Transverse colon (tissue), 4 donors: ENCODE data around the gene E2F2. TPM values are rescaled to one million over a fixed set of nuclear protein-coding genes. Genes with fewer than 3 reads are reported as not detected.

Experiments
- DNase-seq: peaks from one replicate; pipeline ENCODE4 v3.0.0-alpha.2; 2019
- H3K27ac ChIP-seq, 4 donors: fragments of 200-600 bp; sonication (generic); 2 replicates each; pipeline ENCODE4 v1.5.1; 2016 to 2018; ENCODE audit warnings: inconsistent platforms in 4 of 4
- H3K27me3 ChIP-seq: fragments of 200-600 bp; sonication (generic); 2 replicates; pipeline ENCODE4 v1.5.1; 2017; ENCODE audit warnings: inconsistent platforms
- H3K36me3 ChIP-seq, 4 donors: fragments of 200-600 bp; sonication (generic); 2 replicates each; pipeline ENCODE4 v1.5.1; 2017 to 2019; ENCODE audit warnings: inconsistent platforms in 4 of 4
- H3K4me1 ChIP-seq, 4 donors: fragments of 200-600 bp; sonication (generic); 2 replicates each; pipeline ENCODE4 v1.5.1; 2017 to 2020; ENCODE audit warnings: inconsistent platforms in 4 of 4
- H3K4me3 ChIP-seq, 4 donors: fragments of 200-600 bp; sonication (generic); 1 replicate in 1 of 4; 2 replicates in 3 of 4; pipeline versions ENCODE4 v1.5.1 to v1.6.1; 2017 to 2019; ENCODE audit warnings: inconsistent platforms in 4 of 4
- H3K9me3 ChIP-seq, 2 donors: fragments of 200-600 bp; sonication (generic); 2 replicates each; pipeline ENCODE4 v1.5.1; 2017 to 2019; ENCODE audit warnings: inconsistent platforms in 2 of 2
- CTCF ChIP-seq, 5 experiments: fragments of 200-600 bp in 3 of 5; fragments of 450-650 bp in 2 of 5; sonication (generic) in 3 of 5; IDR thresholded peaks; 1 replicate in 2 of 5; 2 replicates in 3 of 5; pipeline ENCODE4 v1.5.1; 2016 to 2017; ENCODE audit warnings: antibody characterized with exemption in 5 of 5, inconsistent platforms in 3 of 5, mild to moderate bottlenecking in 2 of 5, moderate library complexity in 1 of 5
- EP300 ChIP-seq: sonication (generic); formaldehyde crosslinking; IDR thresholded peaks from one replicate; pipeline ENCODE4 v1.6.1; 2017; ENCODE audit warnings: antibody characterized with exemption, low read depth
- POLR2A ChIP-seq: fragments of 450-650 bp; IDR thresholded peaks from one replicate; pipeline ENCODE4 v1.6.1; 2016; ENCODE audit warnings: antibody characterized with exemption, mild to moderate bottlenecking, moderate library complexity
- POLR2AphosphoS5 ChIP-seq, 3 donors: sonication (generic); formaldehyde crosslinking; IDR thresholded peaks; one replicate each; pipeline ENCODE4 v1.6.1; 2016; ENCODE audit warnings: antibody characterized with exemption in 3 of 3
- WGBS, 2 donors: methylation state at CpG; one replicate each; pipeline ENCODE4 v1.1.5; 2018; ENCODE audit warnings: low coverage in 1 of 2; 5-methylcytosine and 5-hydroxymethylcytosine counted together
- in situ Hi-C, 4 donors: fragments of 200-750 bp; cut with MboI; loops; one replicate each; pipeline versions ENCODE4 v1.15.0 to v1.15.1; 2017; ENCODE audit warnings: low sequenced_read_pairs in 3 of 4, low pct_ligation_motif_present in 1 of 4, low pct_unique_long_range_greater_than_20kb in 1 of 4
- intact Hi-C: fragments of 100-400 bp; cut with DNase I; formaldehyde crosslinking; loops from one replicate; pipeline ENCODE4 v1.15.1; 2023; ENCODE audit warnings: low total_unique reads
- total RNA-seq, 4 donors: library from RNA; depleted of rRNA; stranded (reverse); fragments of >200 nt; gene quantifications; one replicate each; pipeline ENCODE4 v1.1.0, GENCODE V29; 2016

E2F2 gene
- total RNA-seq, 4 donors from 2014 or later: 6.7 to 11.6 (median 8.9) TPM

- H3K36me3 ChIP-seq: no peaks in the 10 kb centered on the region
- H3K27ac ChIP-seq: no peak overlapping the region
- no peaks in the 10 kb centered on the region for H3K27me3 ChIP-seq
- H3K4me1 ChIP-seq: peaks cover 0 to 10% (median 8%) of the 10 kb centered on the region in 4 donors
- H3K9me3 ChIP-seq: no peaks in the 10 kb centered on the region
- no peak overlapping the region for H3K4me3 ChIP-seq
- in situ Hi-C loops (no loop called here), intact Hi-C loops (no loop called here)
- TF ChIP-seq POLR2AphosphoS5 (IDR thresholded peaks at IDR 0.05) (no peak), CTCF (IDR thresholded peaks at IDR 0.05) (no peak)
- whole genome bisulfite sequencing, 2 donors: 62% methylated on average over 6 of the region's 6 CpGs; no CpG with 5 or more reads in 1 of the 2 donors
- no peak for DNase-seq
Observed at GRCh38 chr1:23475134-23475628, 55.9 kb downstream of the E2F2 start.

GRCh38 chr1:23473037-23473800, 57.8 kb downstream of the E2F2 start:
- intact Hi-C loops: no loop called here
- TF ChIP-seq POLR2A (no peak), EP300 (no peak), CTCF (IDR thresholded peaks at IDR 0.05) (no peak), POLR2AphosphoS5 (IDR thresholded peaks at IDR 0.05) (no peak)
- Histone ChIP-seq H3K27me3 (no peaks in the 10 kb centered on the region), H3K4me1 (peaks cover 0 to 9% (median 4%) of the 10 kb centered on the region in 4 donors), H3K27ac (no peak overlapping the region), H3K9me3 (no peaks in the 10 kb centered on the region), H3K36me3 (no peaks in the 10 kb centered on the region), H3K4me3 (no peak overlapping the region)
- DNase-seq: no peak
- in situ Hi-C loops: no loop called here
- 88% methylated on average over 6 of the region's 6 CpGs; no CpG with 5 or more reads in 1 of the 2 donors for WGBS, 2 donors

- intact Hi-C loops (no loop called here), in situ Hi-C loops (no loop called here)
- 70 to 76% methylated on average over 4 to 5 of the region's 5 CpGs for WGBS, 2 donors
- Histone ChIP-seq H3K27ac (no peak overlapping the region), H3K4me1 (peaks cover 0 to 9% (median 4%) of the 10 kb centered on the region in 4 donors), H3K9me3 (no peaks in the 10 kb centered on the region), H3K27me3 (no peaks in the 10 kb centered on the region), H3K4me3 (no peak overlapping the region), H3K36me3 (no peaks in the 10 kb centered on the region)
- TF ChIP-seq POLR2AphosphoS5 (IDR thresholded peaks at IDR 0.05) (no peak), CTCF (IDR thresholded peaks at IDR 0.05) (no peak), EP300 (no peak)
- no peak for DNase-seq
Observed at GRCh38 chr1:23472351-23473036, 58.5 kb downstream of the E2F2 start.

- Histone ChIP-seq H3K4me3 (no peak overlapping the region), H3K27me3 (no peaks in the 10 kb centered on the region), H3K9me3 (no peaks in the 10 kb centered on the region), H3K27ac (peak overlapping the region in 1 of 4 donors; percentile 25), H3K4me1 (peaks cover 0 to 9% (median 4%) of the 10 kb centered on the region in 4 donors), H3K36me3 (no peaks in the 10 kb centered on the region)
- DNase-seq: no peak
- in situ Hi-C loops (no loop called here), intact Hi-C loops (no loop called here)
- no peak for TF ChIP-seq EP300
- no peak for TF ChIP-seq POLR2A
- no peak for TF ChIP-seq CTCF (IDR thresholded peaks at IDR 0.05)
- no peak for TF ChIP-seq POLR2AphosphoS5 (IDR thresholded peaks at IDR 0.05)
- 46 to 66% methylated on average over 2 to 4 of the region's 4 CpGs for WGBS, 2 donors
Observed at GRCh38 chr1:23471473-23472075, 59.5 kb downstream of the E2F2 start.
